ENCODE data around the gene MAPKAPK3.

The MAPKAPK3 gene

DNA sequence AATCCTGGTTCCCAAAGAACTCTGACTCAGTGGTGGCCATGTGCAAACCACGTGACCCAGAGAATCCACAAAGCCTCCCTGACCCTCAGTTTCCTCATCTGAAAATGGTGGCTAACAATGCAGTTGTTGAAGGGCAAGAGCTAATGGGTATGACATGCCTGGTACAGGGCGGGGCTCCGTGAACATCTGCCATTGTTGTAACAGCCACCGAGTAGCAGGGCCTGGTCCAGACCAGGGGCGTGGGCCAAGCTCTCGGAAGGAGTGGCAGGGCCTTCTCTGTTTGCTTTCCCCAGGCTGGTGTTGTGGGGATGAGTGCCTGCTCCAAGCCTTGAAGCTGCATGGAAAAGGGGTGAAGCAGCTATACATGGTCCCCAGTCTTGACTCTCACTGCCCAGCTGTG lies 13.4 kb downstream of the MAPKAPK3 start:
- no peak for DNase-seq (ENCODE audit: low read depth)
- TF ChIP-seq, protein P1, sequence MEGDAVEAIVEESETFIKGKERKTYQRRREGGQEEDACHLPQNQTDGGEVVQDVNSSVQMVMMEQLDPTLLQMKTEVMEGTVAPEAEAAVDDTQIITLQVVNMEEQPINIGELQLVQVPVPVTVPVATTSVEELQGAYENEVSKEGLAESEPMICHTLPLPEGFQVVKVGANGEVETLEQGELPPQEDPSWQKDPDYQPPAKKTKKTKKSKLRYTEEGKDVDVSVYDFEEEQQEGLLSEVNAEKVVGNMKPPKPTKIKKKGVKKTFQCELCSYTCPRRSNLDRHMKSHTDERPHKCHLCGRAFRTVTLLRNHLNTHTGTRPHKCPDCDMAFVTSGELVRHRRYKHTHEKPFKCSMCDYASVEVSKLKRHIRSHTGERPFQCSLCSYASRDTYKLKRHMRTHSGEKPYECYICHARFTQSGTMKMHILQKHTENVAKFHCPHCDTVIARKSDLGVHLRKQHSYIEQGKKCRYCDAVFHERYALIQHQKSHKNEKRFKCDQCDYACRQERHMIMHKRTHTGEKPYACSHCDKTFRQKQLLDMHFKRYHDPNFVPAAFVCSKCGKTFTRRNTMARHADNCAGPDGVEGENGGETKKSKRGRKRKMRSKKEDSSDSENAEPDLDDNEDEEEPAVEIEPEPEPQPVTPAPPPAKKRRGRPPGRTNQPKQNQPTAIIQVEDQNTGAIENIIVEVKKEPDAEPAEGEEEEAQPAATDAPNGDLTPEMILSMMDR (conservative IDR thresholded peaks at IDR 0.05; ENCODE audit: low read depth, low read length): no peak
- no peak overlapping the region for H3K4me3 ChIP-seq (ENCODE audit: low read depth, low read length)

DNA sequence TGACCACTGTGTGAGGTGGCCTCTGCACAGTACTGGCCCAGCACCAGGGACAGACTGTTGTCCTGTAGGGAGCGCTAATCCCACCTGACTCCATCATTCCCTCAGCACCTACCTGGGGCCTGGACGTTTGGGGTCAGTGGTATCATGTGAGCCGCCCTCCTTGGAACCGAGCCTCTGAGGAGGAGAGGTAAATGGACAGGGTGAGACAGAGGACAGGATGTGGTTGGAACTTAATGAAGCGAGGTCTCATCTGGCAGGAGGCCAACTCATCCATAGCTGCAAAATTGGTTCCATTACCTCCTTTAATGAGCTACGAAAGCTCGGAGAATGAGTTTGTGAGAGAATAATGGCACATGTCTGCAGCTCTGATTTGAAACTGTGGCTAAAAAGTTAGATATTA lies 13.9 kb downstream of the MAPKAPK3 start:
- TF ChIP-seq, protein P1 (conservative IDR thresholded peaks at IDR 0.05; ENCODE audit: low read depth, low read length): no peak
- DNase-seq (ENCODE audit: low read depth): no peak

DNA sequence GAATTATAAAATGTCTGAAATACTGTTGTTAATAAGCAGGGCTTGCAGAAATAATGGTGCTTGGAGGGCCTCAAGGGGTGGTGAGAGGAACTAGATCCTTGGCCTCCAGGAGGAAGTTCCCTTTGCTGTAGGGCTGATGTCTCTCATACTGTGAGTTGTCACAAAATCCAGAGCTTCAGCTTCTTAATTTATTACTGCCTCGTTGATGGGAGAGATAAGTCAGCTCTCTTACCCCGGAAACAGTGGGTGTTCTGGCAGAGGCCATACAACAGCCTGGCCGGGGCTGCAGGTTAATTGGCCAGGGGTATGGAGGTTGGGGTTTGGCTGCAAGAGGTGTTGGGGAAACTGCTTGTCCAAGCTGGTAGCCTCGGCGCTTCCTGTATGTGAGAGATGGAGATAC lies 15.5 kb downstream of the MAPKAPK3 start:
- TF ChIP-seq, protein P1 (conservative IDR thresholded peaks at IDR 0.05; ENCODE audit: low read depth, low read length): no peak
- DNase-seq (ENCODE audit: low read depth): no peak
- no peak overlapping the region for H3K4me3 ChIP-seq (ENCODE audit: low read depth, low read length)

More for the DNA sequence above, 13.9 kb downstream of the MAPKAPK3 start:
- no peak overlapping the region for H3K4me3 ChIP-seq (ENCODE audit: low read depth, low read length)

DNA sequence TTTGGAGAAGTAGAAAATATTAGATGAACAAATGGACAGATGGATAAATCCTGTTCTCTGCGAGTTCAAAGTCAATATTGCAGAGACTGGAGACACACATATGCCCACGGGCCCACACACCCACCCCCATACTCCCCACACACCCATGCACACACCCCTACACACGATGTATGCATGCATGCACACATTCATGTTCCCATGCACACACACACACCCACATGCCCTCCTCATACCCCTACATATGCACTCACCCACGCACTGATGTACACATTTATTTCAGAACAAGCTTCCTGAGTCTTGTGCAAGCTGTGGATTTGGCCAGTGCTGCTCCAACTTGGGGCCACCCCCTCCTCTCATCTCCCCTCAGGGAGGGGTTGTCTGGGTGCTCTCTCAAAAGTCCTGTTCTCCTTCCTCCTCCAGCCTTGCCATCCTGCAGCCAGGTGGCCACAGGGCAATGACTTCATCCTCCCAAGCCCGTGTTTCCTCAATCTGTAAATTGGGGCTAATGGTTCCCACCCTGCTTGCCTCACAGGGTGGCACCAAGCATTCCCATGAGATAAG lies 16.4 kb downstream of the MAPKAPK3 start:
- no peak for DNase-seq (ENCODE audit: low read depth)
- TF ChIP-seq, protein P1 (conservative IDR thresholded peaks at IDR 0.05; ENCODE audit: low read depth, low read length): no peak
- no peak overlapping the region for H3K4me3 ChIP-seq (ENCODE audit: low read depth, low read length)

DNA sequence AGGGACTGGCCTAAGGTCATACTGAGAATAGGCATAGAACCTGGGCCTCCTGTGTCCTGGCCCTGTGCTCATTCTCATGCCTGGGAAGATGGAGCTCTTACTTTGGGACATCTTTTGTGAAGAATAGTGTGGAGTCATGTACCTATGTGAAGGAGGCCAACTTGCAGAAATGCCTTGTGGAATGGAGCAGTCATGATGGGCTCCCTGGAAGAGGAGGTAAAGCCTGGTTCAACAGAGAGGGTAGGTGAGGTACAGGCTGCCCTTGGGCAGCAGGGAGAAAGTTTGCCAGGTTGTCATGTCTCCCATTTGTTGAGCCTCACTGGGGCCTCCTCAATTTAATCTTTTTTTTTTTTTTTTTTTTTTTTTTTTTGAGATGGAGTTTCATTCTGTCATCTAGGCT lies 18.1 kb downstream of the MAPKAPK3 start:
- no peak overlapping the region for H3K4me3 ChIP-seq (ENCODE audit: low read depth, low read length)
- DNase-seq (ENCODE audit: low read depth): no peak
- TF ChIP-seq, protein P1 (conservative IDR thresholded peaks at IDR 0.05; ENCODE audit: low read depth, low read length): no peak

DNA sequence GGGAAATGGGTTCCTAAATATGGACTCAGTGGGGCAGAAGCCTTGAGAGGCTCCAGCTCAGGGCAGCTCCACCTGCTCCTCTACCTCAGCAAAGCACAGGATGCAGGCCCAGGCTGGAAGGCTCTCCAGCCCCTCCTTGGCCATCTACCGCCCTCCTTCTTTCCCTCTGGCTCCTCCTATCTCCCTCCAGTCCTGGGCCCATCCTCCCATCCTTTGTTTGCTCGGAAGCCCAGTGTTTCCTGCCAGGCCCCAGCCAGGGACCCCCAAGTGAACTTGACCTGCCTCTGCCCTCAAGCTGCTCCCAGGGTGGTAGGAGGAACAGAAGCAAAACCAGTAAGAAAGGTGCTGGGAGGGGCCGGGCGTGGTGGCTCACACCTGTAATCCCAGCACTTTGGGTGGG lies 20.1 kb downstream of the MAPKAPK3 start:
- H3K4me3 ChIP-seq (ENCODE audit: low read depth, low read length): no peak overlapping the region
- TF ChIP-seq, protein P1 (conservative IDR thresholded peaks at IDR 0.05; ENCODE audit: low read depth, low read length): no peak
- DNase-seq (ENCODE audit: low read depth): no peak

DNA sequence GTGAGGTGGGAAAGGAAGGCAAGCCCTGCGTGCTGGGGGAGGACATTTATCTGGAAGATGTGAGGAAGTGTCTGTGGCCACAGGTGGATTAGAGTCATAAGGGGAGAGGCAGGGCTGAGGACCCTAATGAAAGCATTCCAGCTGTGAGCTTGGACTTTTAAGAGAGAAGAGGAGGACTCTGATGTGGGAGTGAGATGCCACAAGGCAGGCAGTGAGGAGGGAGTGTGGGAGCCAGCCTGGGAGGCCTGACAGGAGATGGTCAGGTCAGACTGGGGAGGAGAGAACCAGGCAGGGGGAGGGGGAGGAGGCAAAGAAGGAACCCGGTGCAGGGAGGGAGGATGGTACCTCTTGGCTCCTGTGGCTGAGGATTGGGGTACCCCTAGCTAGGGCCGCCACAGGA lies 21.0 kb downstream of the MAPKAPK3 start:
- TF ChIP-seq, protein P1 (conservative IDR thresholded peaks at IDR 0.05; ENCODE audit: low read depth, low read length): no peak
- H3K4me3 ChIP-seq (ENCODE audit: low read depth, low read length): no peak overlapping the region
- DNase-seq (ENCODE audit: low read depth): no peak
